ENCODE measurements around the gene NAPB.

NAPB gene

GRCh38 chr20:23361476-23362391 lies 59.6 kb downstream of the NAPB start, which contains the start of gene GZF1:
TSS of gene GZF1 (plus strand) at chr20:23362182. CDS start at chr20:23364384, 2,202 bp downstream.
- peak; percentile 68; the same call in 1 of the 2 replicates for TF ChIP-seq TAF1 (IDR thresholded peaks at IDR 0.05; ENCODE audit: borderline replicate concordance, insufficient read depth, low read length)
- TF ChIP-seq POLR2AphosphoS5 (IDR thresholded peaks at IDR 0.05; ENCODE audit: low read depth, low read length), result peak; percentile 91
- peak in 1 of 2 experiments; percentile 35; a peak in 1 of 4 replicates for TF ChIP-seq REST (IDR thresholded peaks at IDR 0.05; ENCODE audit: insufficient read depth in 1 of 2, low read depth in 2 of 2, low read length in 2 of 2)
- TF ChIP-seq FOXP2 (optimal IDR thresholded peaks at IDR 0.05; ENCODE audit: borderline replicate concordance, extremely low read depth, extremely low read length, insufficient read depth), result peak; percentile 99
- peak; percentile 2; the same call in 1 of the 2 replicates for TF ChIP-seq SIN3A (IDR thresholded peaks at IDR 0.05; ENCODE audit: borderline replicate concordance, insufficient read depth, low read length)

GRCh38 chr20:23361119-23361475 lies 60.2 kb downstream of the NAPB start:
- TF ChIP-seq TAF1 (IDR thresholded peaks at IDR 0.05; ENCODE audit: borderline replicate concordance, insufficient read depth, low read length), result no peak
- TF ChIP-seq SIN3A (IDR thresholded peaks at IDR 0.05; ENCODE audit: borderline replicate concordance, insufficient read depth, low read length), result no peak
- TF ChIP-seq FOXP2 (optimal IDR thresholded peaks at IDR 0.05; ENCODE audit: borderline replicate concordance, extremely low read depth, extremely low read length, insufficient read depth), result no peak
- TF ChIP-seq POLR2AphosphoS5 (IDR thresholded peaks at IDR 0.05; ENCODE audit: low read depth, low read length), result no peak
- TF ChIP-seq REST (IDR thresholded peaks at IDR 0.05; ENCODE audit: insufficient read depth in 1 of 2, low read depth in 2 of 2, low read length in 2 of 2), result no peak

- TF ChIP-seq SIN3A (IDR thresholded peaks at IDR 0.05; ENCODE audit: borderline replicate concordance, insufficient read depth, low read length), result no peak
- TF ChIP-seq REST (IDR thresholded peaks at IDR 0.05; ENCODE audit: insufficient read depth in 1 of 2, low read depth in 2 of 2, low read length in 2 of 2), result no peak
- TF ChIP-seq POLR2AphosphoS5 (IDR thresholded peaks at IDR 0.05; ENCODE audit: low read depth, low read length), result no peak
- TF ChIP-seq TAF1 (IDR thresholded peaks at IDR 0.05; ENCODE audit: borderline replicate concordance, insufficient read depth, low read length), result no peak
- TF ChIP-seq FOXP2 (optimal IDR thresholded peaks at IDR 0.05; ENCODE audit: borderline replicate concordance, extremely low read depth, extremely low read length, insufficient read depth), result no peak
These were observed 60.8 kb downstream of the NAPB start for GRCh38 chr20:23360531-23360930.

- TF ChIP-seq FOXP2 (optimal IDR thresholded peaks at IDR 0.05; ENCODE audit: borderline replicate concordance, extremely low read depth, extremely low read length, insufficient read depth) (no peak), TAF1 (IDR thresholded peaks at IDR 0.05; ENCODE audit: borderline replicate concordance, insufficient read depth, low read length) (no peak), REST (IDR thresholded peaks at IDR 0.05; ENCODE audit: insufficient read depth in 1 of 2, low read depth in 2 of 2, low read length in 2 of 2) (no peak), SIN3A (IDR thresholded peaks at IDR 0.05; ENCODE audit: borderline replicate concordance, insufficient read depth, low read length) (no peak)
These were observed 62.2 kb downstream of the NAPB start for GRCh38 chr20:23358923-23359593.
